Sigmoid colon (tissue), 4 donors: Measurements from ENCODE around the gene ARSG.

Experiments
- EP300 ChIP-seq, 4 donors: sonication (generic); formaldehyde crosslinking; IDR thresholded peaks; one replicate each; pipeline ENCODE4 v1.6.1; 2017; ENCODE audit warnings: antibody characterized with exemption in 4 of 4
- POLR2AphosphoS5 ChIP-seq, 4 donors: sonication (generic); formaldehyde crosslinking; IDR thresholded peaks; one replicate each; pipeline ENCODE4 v1.6.1; 2017; ENCODE audit warnings: antibody characterized with exemption in 4 of 4
- TF ChIP-seq, protein P1 (sequence below), 4 experiments: fragments of 450-650 bp in 3 of 4; fragments of 200-600 bp in 1 of 4; IDR thresholded peaks; one replicate each; pipeline ENCODE4 v1.5.1; 2016 to 2019; ENCODE audit warnings: antibody characterized with exemption in 4 of 4, mild to moderate bottlenecking in 3 of 4, moderate library complexity in 2 of 4

DNA sequence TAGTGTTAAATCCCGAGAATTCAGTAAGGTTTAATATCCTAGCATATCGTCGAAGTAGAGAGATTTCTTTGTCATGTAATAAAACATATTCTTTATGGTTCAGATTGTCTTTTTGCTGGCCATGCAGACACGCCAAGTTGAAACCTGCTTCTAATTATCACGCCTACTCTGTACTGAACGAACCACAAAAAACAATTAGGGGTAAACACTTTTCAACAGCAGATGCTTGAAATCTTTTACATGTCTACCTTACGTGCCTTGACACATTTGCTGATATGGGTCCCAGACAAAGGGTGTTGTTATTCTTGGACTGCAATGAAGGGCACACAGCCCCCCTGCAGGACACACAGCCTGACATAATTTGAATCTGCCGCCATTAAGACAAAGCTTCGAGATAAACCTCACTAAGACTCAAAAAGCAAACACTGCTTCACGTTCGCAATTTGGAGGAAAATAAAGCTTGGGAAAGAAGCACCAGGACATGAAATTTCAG is 152.7 kb downstream of the ARSG start:
- TF ChIP-seq, protein P1, sequence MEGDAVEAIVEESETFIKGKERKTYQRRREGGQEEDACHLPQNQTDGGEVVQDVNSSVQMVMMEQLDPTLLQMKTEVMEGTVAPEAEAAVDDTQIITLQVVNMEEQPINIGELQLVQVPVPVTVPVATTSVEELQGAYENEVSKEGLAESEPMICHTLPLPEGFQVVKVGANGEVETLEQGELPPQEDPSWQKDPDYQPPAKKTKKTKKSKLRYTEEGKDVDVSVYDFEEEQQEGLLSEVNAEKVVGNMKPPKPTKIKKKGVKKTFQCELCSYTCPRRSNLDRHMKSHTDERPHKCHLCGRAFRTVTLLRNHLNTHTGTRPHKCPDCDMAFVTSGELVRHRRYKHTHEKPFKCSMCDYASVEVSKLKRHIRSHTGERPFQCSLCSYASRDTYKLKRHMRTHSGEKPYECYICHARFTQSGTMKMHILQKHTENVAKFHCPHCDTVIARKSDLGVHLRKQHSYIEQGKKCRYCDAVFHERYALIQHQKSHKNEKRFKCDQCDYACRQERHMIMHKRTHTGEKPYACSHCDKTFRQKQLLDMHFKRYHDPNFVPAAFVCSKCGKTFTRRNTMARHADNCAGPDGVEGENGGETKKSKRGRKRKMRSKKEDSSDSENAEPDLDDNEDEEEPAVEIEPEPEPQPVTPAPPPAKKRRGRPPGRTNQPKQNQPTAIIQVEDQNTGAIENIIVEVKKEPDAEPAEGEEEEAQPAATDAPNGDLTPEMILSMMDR (IDR thresholded peaks at IDR 0.05): no peak
- TF ChIP-seq POLR2AphosphoS5 (IDR thresholded peaks at IDR 0.05) (no peak), EP300 (IDR thresholded peaks at IDR 0.05) (no peak)
